Right renal pelvis (tissue), 4 donors: ENCODE measurements around the gene WNT8B. TPM values are rescaled to one million over a fixed set of nuclear protein-coding genes. Genes with fewer than 3 reads are reported as not detected.

Source experiments
- DNase-seq, 4 donors: peaks; one replicate each; pipeline ENCODE4 v3.0.0-alpha.2; 2013; ENCODE audit warnings: low read depth in 4 of 4, low spot score in 3 of 4, missing footprints in 1 of 4
- polyA plus RNA-seq, 4 donors: library from polyadenylated mRNA; unstranded; fragments of 120-200 nt; gene quantifications; one replicate each; pipeline ENCODE4 v1.2.1, GENCODE V29; 2013; ENCODE audit not compliant: insufficient read length in 4 of 4

The WNT8B gene, protein sequence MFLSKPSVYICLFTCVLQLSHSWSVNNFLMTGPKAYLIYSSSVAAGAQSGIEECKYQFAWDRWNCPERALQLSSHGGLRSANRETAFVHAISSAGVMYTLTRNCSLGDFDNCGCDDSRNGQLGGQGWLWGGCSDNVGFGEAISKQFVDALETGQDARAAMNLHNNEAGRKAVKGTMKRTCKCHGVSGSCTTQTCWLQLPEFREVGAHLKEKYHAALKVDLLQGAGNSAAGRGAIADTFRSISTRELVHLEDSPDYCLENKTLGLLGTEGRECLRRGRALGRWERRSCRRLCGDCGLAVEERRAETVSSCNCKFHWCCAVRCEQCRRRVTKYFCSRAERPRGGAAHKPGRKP
- polyA plus RNA-seq, result 1 to 10 TPM in 2 of 4 donors, under 1 TPM in 2; 0.64 to 1.3 (median 0.86) TPM

- no peak for DNase-seq
These were observed at the start of gene WNT8B for GRCh38 chr10:100462709-100463108. WNT8B (plus strand) TSS chr10:100463009; CDS start chr10:100463169, 160 bp downstream.

- DNase-seq, result no peak
These were observed 49.6 kb upstream of the WNT8B start for GRCh38 chr10:100413173-100413572.

- DNase-seq, result no peak
These were observed 42.8 kb upstream of the WNT8B start for GRCh38 chr10:100419911-100420449.

GRCh38 chr10:100427374-100427773, 35.4 kb upstream of the WNT8B start:
- no peak for DNase-seq

DNA sequence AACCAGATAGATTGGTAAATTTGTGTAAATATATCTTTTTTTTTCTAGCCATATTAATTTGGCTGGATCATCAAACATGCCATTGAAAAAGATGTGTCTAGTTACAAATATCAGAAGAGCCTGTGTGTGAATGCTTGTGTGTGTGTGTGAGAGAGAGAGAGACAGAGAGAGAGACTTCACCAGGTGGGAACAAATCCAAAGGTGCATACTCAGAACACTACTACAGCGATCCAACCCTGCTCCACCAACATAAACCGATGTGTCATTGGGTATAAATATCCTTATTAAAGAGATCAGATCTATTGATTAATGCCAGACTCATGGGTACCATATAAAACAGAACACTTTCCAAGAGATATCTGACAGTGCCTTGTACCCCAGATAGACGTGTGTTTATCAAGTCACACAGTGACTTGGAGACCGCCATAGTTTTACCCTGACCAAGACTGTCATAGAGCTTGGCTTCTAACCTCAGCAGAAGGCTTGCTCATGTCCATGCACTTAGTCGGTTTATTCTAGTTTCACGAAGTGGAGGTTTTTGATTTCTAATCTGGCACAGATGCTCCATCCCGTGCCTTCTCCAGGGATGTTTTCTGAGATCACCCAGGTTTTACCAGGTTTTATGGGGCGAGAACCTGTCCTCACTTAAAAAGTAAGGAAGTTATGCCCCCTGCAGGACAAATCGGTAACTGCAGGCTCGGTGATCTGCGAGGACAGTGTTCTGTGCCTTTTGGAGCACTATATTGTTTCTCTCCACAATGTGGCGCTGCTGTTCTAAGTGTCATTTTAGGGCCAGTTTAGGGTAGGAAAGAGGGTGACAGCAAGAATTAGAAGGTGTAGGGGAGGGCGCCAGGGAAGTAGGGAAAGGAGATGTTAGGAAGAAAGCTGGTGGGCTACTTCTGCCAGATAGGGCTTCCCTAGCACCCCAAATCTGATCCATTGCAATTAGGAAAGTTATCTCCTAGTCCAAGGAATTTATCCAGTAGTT, 29.3 kb upstream of the WNT8B start:
- peak; percentile 87 to 95 (median 92) for DNase-seq

GRCh38 chr10:100436255-100436654, 26.6 kb upstream of the WNT8B start:
- no peak for DNase-seq

- no peak for DNase-seq
These were observed 24.0 kb upstream of the WNT8B start for GRCh38 chr10:100438674-100439315.

DNA sequence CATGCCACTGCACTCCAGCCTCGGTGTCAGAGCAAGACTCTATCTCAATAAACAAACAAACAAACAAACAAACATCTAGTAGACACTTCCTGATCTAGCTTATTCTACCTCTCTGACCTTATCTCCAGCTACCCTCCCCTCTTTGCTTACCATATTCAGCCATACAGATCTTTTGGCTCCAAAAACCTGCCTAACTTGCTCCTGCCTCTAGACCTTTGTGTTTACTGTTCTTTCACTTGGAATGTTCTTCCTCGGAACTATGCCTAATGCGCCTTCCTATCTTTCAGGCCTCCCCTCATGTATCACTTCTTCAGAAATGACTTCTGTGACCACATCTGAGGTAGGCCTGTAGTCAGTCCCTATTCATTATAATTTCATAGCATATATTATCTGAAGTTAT, 20.3 kb upstream of the WNT8B start:
- DNase-seq, result no peak

GRCh38 chr10:100446130-100446761, 16.6 kb upstream of the WNT8B start:
- DNase-seq, result no peak

GRCh38 chr10:100447663-100448062, 15.1 kb upstream of the WNT8B start:
- no peak for DNase-seq

DNA sequence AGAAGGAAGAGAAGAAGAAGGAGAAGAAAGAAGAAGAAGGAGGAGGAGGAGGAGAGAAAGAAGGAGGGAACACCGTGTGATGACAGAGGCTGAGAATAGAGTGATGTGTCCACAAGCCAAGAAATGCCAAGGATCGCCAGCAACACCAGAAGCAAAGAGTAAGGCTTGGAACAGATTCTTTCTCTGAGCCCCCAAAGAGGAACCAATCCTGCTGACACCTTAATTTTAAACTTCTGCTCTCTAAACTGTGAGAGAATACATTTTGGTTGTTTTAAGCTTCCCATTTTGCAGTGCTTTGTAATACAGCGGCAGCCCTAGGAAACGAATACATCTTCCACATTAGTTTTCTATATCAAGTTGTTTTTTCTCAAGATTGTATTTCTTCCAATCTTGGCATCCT, 13.9 kb upstream of the WNT8B start:
- DNase-seq, result no peak

DNA sequence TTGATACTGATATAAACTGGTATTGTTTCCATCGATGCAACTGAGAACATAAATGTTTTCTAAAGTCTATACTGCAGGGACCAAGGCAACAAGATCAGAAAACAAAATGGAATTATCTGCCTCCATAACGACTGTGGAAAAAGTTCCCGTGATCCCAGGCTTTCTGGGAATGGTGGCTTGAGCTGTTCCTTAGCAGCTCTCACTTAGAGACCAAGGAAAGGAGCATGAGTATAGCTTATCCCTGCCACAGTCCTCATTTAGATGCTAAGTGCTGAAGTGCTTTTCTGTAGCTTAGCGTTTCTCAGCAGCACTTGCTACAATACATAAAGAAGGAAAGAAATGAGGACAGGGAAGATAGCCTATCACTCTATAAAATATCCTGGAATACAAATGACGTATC, 5.5 kb downstream of the WNT8B start:
- DNase-seq, result no peak

DNA sequence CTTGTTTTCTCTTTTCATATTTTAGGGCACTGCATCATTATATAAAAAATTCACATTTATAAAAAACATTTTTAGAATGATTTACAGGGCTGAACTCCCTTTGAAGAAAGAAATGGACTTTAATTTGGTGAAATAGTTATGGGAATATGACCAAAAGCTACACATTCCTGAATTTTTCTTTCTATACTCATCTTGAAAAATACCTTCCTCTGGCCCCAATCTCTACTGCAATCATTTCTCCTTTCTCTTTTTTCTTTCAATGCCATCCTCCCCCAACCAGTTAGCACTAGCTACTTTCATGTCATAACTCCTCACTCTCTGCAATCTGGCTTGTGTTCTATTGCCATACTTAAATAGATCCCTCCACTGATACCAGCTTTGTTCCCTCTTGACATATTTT, 6.2 kb downstream of the WNT8B start:
- no peak for DNase-seq

GRCh38 chr10:100469756-100470155, 6.9 kb downstream of the WNT8B start:
- DNase-seq, result no peak

DNA sequence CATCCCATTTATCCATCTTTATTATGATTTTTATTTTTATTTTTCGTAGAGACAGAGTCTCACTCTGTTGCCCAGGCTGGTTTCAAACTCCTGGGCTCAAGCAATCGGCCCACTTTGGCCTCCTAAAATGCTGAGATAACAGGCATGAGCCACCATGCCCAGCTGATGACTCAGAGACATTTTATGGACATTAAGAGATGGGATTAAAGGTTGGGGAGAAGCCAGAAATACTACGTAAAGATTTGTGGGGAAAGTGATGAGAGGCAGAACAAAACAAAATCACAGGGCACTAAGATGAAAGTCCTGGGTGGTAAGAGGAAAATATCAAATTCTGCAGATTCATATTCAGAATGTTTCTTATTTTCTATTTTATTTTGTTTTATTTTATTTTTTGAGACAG, 7.6 kb downstream of the WNT8B start:
- DNase-seq, result no peak

GRCh38 chr10:100477970-100478369, 15.2 kb downstream of the WNT8B start:
- DNase-seq, result no peak

DNA sequence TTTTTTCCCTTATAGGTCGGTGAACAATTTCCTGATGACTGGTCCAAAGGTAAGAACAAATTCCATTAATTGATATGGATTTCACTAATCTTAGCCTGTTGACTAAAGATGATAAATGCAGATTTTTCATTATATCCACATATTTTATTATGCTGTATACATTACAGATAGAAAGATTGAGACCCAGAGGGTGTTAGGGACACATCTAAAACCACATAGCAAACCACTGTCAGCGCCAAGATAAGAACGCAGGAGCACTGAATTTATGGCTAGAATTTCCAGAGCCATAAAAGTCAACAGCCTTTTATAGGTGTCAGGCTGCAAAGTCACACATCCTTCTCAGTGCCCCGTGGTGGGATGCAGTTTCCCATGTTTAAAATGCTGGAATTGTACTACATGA, 16.2 kb downstream of the WNT8B start:
- no peak for DNase-seq

- DNase-seq, result no peak
These were observed 17.2 kb downstream of the WNT8B start for GRCh38 chr10:100480002-100480401.

DNA sequence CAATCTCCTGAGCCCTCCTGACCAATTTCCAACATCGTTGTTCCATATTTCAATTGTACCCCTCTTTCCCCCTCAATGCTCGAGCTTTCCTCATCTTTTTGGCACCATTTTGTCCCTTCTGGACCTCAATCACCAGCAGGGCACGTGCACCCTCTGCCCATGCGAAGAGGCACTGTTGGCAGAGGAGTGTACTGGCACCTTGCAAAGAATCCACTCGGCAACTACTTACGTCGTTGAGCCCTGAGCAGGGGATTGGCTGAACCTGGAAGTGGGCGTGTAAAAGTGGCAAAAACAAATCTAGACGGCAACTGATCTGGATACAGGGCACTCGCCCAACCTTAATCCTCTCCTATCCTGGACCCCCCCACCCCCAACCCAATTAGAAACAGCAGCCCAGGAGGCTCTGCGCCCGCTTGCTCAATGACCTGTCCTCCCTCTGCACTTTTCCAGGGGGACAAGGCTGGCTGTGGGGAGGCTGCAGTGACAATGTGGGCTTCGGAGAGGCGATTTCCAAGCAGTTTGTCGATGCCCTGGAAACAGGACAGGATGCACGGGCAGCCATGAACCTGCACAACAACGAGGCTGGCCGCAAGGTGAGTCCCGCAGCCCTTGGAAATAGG, 18.8 kb downstream of the WNT8B start:
- DNase-seq, result peak; percentile 79 to 89 (median 86)
